ENCODE results near the gene KAT14. TPM values are rescaled to one million over a fixed set of nuclear protein-coding genes. Genes with fewer than 3 reads are reported as not detected.

KAT14 gene
- total and polyA plus RNA-seq, 8 donors, result 4.0 to 8.5 (median 6.1) TPM

- TF ChIP-seq CTCF (IDR thresholded peaks at IDR 0.05), result no peak
These were observed 3.7 kb upstream of the KAT14 start for GRCh38 chr20:18133962-18134361.

GRCh38 chr20:18138266-18138582 is 561 bp downstream of the KAT14 start:
- TF ChIP-seq CTCF (IDR thresholded peaks at IDR 0.05), result no peak
- Histone ChIP-seq H3K27ac (peak overlapping the region; percentile 84 to 90 (median 88)), H3K36me3 (no peaks in the 10 kb centered on the region), H3K4me1 (peaks cover 6 to 16% (median 7%) of the 10 kb centered on the region in 3 donors), H3K27me3 (no peaks in the 10 kb centered on the region), H3K9me3 (no peaks in the 10 kb centered on the region), H3K4me3 (peak overlapping the region; percentile 93 to 99 (median 96))
- DNase-seq (no peak), ATAC-seq (peak in 2 of 4 donors; percentile 58 to 62), FAIRE-seq (no peak)
- WGBS, 2 donors, result 0% methylated on average over 12 to 15 of the region's 15 CpGs
- intact Hi-C loops (cut with DNase I), result no loop called here

More at GRCh38 chr20:18133962-18134361, 3.7 kb upstream of the KAT14 start:
- Histone ChIP-seq H3K27ac (no peak overlapping the region), H3K36me3 (no peaks in the 10 kb centered on the region), H3K9me3 (no peaks in the 10 kb centered on the region), H3K4me1 (peaks cover 4 to 5% (median 4%) of the 10 kb centered on the region in 3 donors), H3K27me3 (no peaks in the 10 kb centered on the region), H3K4me3 (no peak overlapping the region)
- DNase-seq (peak in 2 of 6 donors; percentile 6 to 18), FAIRE-seq (no peak), ATAC-seq (no peak)
- WGBS, 2 donors, result 10 to 20% methylated on average over 2 of the region's 2 CpGs
- intact Hi-C loops (cut with DNase I), result no loop called here

- 33 to 34% methylated on average over 7 of the region's 7 CpGs for WGBS, 2 donors
- TF ChIP-seq CTCF (IDR thresholded peaks at IDR 0.05), result no peak
- H3K27ac ChIP-seq, result peak overlapping the region in 2 of 4 donors; percentile 88 to 89
- peaks cover 6 to 16% (median 7%) of the 10 kb centered on the region in 3 donors for H3K4me1 ChIP-seq
- intact Hi-C loops (cut with DNase I), result no loop called here
- no peaks in the 10 kb centered on the region for H3K36me3 ChIP-seq
- H3K9me3 ChIP-seq, result no peaks in the 10 kb centered on the region
- no peak for DNase-seq
- no peak for FAIRE-seq
- peak overlapping the region; percentile 93 to 99 (median 96) for H3K4me3 ChIP-seq
- no peaks in the 10 kb centered on the region for H3K27me3 ChIP-seq
- ATAC-seq, result no peak
These were observed 1.2 kb downstream of the KAT14 start for GRCh38 chr20:18138639-18139583.

GRCh38 chr20:18139832-18140231 is 2.2 kb downstream of the KAT14 start:
- ATAC-seq, result no peak
- WGBS, 2 donors, result 80 to 86% methylated on average over 2 of the region's 2 CpGs
- Histone ChIP-seq H3K27ac (no peak overlapping the region), H3K27me3 (no peaks in the 10 kb centered on the region), H3K4me3 (no peak overlapping the region), H3K4me1 (peaks cover 6 to 16% (median 7%) of the 10 kb centered on the region in 3 donors), H3K36me3 (no peaks in the 10 kb centered on the region), H3K9me3 (no peaks in the 10 kb centered on the region)
- no peak for TF ChIP-seq CTCF (IDR thresholded peaks at IDR 0.05)
- intact Hi-C loops (cut with DNase I), result no loop called here
- no peak for DNase-seq
- no peak for FAIRE-seq
